GM12872 (cell line): ENCODE data around the gene VPS13D.

ENCODE experiments used
- TF ChIP-seq, protein P1 (sequence below): IDR thresholded peaks from 3 replicates; pipeline ENCODE4 v1.5.1; 2011; ENCODE audit warnings: low read depth, mild to moderate bottlenecking, low read length, moderate library complexity; ENCODE audit not compliant: insufficient read depth

Gene VPS13D

DNA sequence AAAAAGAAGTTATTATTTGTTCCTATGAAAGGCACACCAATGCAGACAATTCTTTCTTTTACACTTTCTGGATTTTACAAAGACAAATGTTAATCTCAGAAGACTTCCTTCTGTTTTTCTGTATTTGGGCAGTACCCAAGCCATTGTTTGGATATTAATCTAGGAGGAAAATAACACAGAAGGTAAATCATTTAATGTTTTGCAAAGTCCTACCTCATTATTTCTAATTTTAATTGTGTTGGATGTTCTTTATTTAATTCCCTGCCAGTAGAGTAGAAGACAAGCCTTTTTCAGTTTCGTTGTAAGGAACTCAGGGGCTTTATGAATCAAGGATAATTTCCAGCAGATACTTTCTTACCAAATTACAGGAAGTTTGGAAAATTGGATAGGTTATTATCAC is 118.3 kb downstream of the VPS13D start:
- TF ChIP-seq, protein P1, sequence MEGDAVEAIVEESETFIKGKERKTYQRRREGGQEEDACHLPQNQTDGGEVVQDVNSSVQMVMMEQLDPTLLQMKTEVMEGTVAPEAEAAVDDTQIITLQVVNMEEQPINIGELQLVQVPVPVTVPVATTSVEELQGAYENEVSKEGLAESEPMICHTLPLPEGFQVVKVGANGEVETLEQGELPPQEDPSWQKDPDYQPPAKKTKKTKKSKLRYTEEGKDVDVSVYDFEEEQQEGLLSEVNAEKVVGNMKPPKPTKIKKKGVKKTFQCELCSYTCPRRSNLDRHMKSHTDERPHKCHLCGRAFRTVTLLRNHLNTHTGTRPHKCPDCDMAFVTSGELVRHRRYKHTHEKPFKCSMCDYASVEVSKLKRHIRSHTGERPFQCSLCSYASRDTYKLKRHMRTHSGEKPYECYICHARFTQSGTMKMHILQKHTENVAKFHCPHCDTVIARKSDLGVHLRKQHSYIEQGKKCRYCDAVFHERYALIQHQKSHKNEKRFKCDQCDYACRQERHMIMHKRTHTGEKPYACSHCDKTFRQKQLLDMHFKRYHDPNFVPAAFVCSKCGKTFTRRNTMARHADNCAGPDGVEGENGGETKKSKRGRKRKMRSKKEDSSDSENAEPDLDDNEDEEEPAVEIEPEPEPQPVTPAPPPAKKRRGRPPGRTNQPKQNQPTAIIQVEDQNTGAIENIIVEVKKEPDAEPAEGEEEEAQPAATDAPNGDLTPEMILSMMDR = no peak

DNA sequence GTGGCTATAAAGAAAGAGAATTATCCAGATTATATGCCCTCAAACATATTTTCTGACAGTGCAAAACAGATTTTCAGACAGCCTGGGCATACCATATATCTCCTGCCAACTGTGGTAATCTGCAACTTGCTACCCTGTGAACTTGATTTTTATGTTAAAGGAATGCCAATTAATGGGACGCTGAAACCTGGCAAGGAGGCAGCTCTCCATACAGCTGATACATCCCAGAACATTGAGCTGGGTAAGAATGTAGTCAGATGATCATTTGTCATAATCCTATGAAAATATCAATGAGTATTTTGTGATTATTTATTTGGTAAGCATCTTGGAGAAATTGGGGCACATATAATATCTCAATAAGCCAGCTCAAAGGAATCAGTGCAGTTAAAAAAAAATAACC is 124.2 kb downstream of the VPS13D start:
- TF ChIP-seq, protein P1 = no peak

DNA sequence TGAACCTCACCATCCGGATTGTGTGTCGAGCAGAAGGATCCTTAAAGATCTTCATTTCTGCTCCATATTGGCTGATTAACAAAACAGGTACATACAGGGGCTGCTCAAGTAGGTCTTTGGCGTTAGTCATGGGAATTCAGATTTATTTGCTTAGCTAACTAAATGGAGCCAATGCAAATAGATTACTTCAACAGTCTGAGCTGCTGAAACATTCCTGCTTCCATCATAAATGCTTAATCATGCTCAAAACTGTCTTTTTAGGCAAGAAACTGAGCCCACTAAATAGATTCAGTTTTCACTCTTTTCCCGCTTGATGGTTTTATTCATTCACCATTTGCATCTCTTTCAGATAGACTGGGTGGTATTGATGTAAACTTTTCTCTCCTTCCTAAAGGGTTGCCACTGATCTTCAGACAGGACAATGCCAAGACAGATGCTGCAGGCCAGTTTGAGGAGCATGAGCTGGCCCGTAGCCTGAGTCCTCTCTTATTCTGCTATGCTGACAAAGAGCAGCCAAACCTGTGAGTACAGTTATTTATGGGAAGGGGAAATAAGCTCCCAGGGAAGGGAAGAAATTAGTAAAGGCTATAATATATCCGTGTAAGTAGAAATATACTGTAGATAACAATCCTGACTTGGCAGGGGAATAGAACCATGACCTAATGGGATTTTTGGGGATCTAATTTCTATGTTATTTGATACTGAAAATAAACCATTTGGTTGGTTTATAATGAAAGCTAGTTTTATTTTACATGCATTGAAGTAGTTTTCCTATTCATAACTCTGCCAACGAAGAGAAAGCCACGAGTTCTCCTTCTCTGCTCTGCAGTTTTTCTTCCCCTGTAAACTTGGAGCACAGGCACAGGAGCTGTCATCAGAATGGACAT is 126.4 kb downstream of the VPS13D start:
- TF ChIP-seq, protein P1 = no peak

DNA sequence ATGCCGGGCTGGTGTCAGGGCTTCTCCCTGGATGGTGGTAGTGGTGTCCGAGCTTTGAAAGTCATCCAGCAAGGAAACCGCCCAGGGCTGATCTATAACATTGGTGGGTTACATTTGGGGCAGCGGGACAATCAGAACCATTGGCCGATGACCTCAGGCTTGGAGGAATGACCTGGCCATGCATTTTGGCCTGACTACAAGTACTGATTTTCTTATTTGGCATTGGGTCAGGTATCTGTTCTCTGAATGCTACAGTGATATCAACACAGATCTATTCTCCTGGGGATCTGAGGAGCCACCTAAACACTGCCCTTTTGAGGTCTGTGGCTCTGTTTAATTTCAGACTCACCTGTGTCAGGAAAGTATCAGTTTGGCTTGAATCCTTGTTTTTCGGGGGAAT is 128.7 kb downstream of the VPS13D start:
- TF ChIP-seq, protein P1 = no peak

DNA sequence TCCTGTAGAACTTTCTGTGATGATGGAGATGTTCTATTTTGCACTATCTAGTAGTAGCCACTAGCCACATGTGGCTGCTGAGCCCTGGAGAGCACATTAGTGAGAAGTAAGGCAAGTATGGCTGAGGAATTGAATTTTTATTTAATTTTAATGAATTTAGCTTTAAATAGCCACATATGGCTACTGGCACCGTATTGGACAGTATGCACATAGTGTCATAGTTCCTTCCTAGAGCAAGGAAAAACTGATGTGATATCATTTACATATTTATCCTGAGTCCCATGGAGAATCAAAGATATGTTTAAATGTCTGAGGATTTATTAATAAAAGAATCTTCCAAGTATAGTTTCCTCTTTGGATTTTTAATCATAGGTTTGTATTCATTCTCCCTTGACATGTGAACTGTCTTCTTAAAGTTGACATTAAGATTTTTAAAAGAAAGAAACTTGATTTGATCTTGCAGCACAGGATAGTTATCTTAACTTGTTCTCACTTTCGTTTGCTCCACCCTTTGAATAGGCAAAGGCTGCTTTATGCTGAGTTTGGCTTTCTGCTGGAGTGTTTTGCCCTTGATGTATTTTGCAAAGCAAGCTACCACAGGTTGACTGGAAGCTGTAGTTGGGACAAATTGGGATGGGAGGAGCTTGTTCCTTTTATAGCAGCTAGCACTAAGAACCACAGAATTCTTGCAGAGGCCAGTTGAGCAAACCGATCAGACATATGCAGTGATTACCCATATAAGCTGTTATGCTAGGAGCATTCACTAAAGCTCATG is 129.7 kb downstream of the VPS13D start:
- TF ChIP-seq, protein P1 = no peak

DNA sequence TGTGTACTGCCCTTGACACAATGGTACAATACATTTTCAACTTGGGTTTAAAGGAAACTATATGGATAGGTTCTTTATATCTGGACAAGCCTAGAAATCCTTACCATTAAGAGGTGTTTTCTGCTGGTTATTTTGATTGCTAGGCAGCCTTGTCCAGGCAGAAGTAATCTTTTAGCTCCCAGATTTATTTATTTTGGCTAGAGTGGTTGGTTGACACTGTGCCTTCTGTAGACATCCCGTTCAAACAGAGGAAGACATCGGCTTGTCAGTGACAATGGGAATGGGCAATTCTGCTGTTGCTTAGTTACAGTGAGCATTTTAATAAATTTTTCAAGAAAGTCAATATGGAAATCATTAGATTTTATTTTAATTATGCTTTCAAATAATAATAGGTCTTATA is 138.8 kb downstream of the VPS13D start:
- TF ChIP-seq, protein P1 = no peak

DNA sequence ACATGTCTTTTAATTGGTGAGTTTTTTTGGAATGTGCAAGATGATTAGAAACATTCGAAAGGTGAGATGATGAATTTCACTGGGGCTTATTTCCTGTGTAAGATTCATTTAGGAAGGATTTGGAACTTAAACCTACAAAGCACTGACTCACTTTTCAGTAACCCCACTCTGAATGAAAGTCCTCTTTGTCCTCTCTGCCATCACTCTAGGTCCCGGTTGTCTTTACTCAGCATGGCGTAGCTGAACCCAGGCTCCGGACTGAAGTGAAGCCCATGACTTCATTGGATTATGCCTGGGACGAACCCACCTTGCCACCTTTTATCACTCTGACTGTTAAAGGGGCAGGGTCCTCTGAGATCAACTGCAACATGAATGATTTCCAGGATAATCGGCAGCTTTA is 139.4 kb downstream of the VPS13D start:
- TF ChIP-seq, protein P1 = no peak
